ENCODE results near the gene KDM2A.

The KDM2A gene

GRCh38 chr11:67302571-67303131 is 183.6 kb downstream of the KDM2A start:
- DNase-seq (ENCODE audit: low read depth) = no peak

GRCh38 chr11:67303132-67303834 is 184.2 kb downstream of the KDM2A start, which contains the start of gene SSH3:
TSS of gene SSH3 (plus strand) at chr11:67303530. CDS start at chr11:67303626, 96 bp downstream.
- DNase-seq (ENCODE audit: low read depth) = no peak

GRCh38 chr11:67303835-67304411 is 184.9 kb downstream of the KDM2A start:
- DNase-seq (ENCODE audit: low read depth) = no peak

GRCh38 chr11:67304511-67305113 is 185.5 kb downstream of the KDM2A start:
- DNase-seq (ENCODE audit: low read depth) = no peak

GRCh38 chr11:67306769-67307544 is 187.9 kb downstream of the KDM2A start:
- DNase-seq (ENCODE audit: low read depth) = no peak

GRCh38 chr11:67307545-67308001 is 188.5 kb downstream of the KDM2A start:
- no peak for DNase-seq (ENCODE audit: low read depth)
